Endothelial cell (in vitro differentiated cells): ENCODE measurements around the gene NOL12. TPM values are rescaled to one million over a fixed set of nuclear protein-coding genes. Genes with fewer than 3 reads are reported as not detected.

ENCODE experiments used
- DNase-seq: peaks from one replicate; pipeline ENCODE4 v3.0.0; 2021; ENCODE audit warnings: low spot score
- H3K27ac Mint-ChIP-seq: one replicate; pipeline ENCODE4 v1.8.0; 2021; ENCODE audit warnings: mixed read lengths, inconsistent platforms; ENCODE audit not compliant: unreplicated experiment
- H3K27me3 Mint-ChIP-seq: one replicate; pipeline ENCODE4 v1.8.0; 2021; ENCODE audit warnings: mild to moderate bottlenecking, moderate library complexity, mixed read lengths, inconsistent platforms; ENCODE audit not compliant: unreplicated experiment
- H3K36me3 Mint-ChIP-seq: one replicate; pipeline ENCODE4 v1.8.0; 2021; ENCODE audit warnings: mild to moderate bottlenecking, low read depth, mixed read lengths, inconsistent platforms; ENCODE audit not compliant: unreplicated experiment
- H3K4me1 Mint-ChIP-seq: one replicate; pipeline ENCODE4 v1.8.0; 2021; ENCODE audit warnings: mild to moderate bottlenecking, mixed read lengths, inconsistent platforms; ENCODE audit not compliant: unreplicated experiment
- H3K4me3 Mint-ChIP-seq: one replicate; pipeline ENCODE4 v1.8.0; 2021; ENCODE audit warnings: mild to moderate bottlenecking, mixed read lengths, inconsistent platforms; ENCODE audit not compliant: unreplicated experiment
- H3K9me3 Mint-ChIP-seq: one replicate; pipeline ENCODE4 v1.8.0; 2021; ENCODE audit warnings: mixed read lengths, inconsistent platforms; ENCODE audit not compliant: unreplicated experiment
- total RNA-seq: library from RNA; stranded (reverse); fragmentation: NEBNext Ultra II Directional; extraction: Animal tissue kit (Norgen Biotek cat#: 25700); gene quantifications from one replicate; pipeline ENCODE4 v1.2.1, GENCODE V29; 2021; ENCODE audit not compliant: unreplicated experiment
- TF ChIP-seq, protein P1 (sequence below): fragments of 200-600 bp; sonication (generic); IDR thresholded peaks from one replicate; pipeline ENCODE4 v1.5.0; 2021; ENCODE audit warnings: antibody characterized with exemption; ENCODE audit not compliant: unreplicated experiment

NOL12 gene
- total RNA-seq, 1 donor from 2014 or later, result 15.7 TPM

DNA sequence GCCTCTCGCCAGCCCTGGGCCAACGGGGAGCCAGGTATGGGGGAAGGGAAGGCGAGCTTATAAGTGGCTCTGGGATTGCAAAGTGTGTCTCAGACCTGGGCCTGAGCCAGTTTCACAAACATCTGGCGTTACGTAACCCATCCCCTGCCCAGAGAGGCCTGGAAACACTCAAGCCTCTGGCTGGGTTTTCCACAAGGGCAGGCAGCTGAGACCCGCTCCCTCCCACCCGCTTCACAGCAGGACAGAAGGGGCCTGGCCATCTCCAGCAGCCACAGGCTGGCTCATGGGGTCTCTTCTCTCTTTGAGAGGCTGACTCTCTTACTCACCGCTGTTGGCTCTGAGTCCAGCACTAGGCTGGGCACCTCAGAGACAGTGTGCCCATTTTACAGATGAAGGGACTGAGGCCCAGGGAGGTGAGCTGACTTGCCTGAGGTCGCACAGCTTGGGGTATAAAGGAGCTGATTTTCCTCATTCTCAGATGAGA is 55.2 kb downstream of the NOL12 start:
- peaks cover 10% of the 10 kb centered on the region for H3K4me1 Mint-ChIP-seq
- H3K27ac Mint-ChIP-seq, result no peak overlapping the region
- no peaks in the 10 kb centered on the region for H3K9me3 Mint-ChIP-seq
- H3K4me3 Mint-ChIP-seq, result no peak overlapping the region
- TF ChIP-seq, protein P1, sequence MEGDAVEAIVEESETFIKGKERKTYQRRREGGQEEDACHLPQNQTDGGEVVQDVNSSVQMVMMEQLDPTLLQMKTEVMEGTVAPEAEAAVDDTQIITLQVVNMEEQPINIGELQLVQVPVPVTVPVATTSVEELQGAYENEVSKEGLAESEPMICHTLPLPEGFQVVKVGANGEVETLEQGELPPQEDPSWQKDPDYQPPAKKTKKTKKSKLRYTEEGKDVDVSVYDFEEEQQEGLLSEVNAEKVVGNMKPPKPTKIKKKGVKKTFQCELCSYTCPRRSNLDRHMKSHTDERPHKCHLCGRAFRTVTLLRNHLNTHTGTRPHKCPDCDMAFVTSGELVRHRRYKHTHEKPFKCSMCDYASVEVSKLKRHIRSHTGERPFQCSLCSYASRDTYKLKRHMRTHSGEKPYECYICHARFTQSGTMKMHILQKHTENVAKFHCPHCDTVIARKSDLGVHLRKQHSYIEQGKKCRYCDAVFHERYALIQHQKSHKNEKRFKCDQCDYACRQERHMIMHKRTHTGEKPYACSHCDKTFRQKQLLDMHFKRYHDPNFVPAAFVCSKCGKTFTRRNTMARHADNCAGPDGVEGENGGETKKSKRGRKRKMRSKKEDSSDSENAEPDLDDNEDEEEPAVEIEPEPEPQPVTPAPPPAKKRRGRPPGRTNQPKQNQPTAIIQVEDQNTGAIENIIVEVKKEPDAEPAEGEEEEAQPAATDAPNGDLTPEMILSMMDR, result no peak
- peaks cover 13% of the 10 kb centered on the region for H3K27me3 Mint-ChIP-seq
- peaks cover 15% of the 10 kb centered on the region for H3K36me3 Mint-ChIP-seq
- DNase-seq, result no peak

DNA sequence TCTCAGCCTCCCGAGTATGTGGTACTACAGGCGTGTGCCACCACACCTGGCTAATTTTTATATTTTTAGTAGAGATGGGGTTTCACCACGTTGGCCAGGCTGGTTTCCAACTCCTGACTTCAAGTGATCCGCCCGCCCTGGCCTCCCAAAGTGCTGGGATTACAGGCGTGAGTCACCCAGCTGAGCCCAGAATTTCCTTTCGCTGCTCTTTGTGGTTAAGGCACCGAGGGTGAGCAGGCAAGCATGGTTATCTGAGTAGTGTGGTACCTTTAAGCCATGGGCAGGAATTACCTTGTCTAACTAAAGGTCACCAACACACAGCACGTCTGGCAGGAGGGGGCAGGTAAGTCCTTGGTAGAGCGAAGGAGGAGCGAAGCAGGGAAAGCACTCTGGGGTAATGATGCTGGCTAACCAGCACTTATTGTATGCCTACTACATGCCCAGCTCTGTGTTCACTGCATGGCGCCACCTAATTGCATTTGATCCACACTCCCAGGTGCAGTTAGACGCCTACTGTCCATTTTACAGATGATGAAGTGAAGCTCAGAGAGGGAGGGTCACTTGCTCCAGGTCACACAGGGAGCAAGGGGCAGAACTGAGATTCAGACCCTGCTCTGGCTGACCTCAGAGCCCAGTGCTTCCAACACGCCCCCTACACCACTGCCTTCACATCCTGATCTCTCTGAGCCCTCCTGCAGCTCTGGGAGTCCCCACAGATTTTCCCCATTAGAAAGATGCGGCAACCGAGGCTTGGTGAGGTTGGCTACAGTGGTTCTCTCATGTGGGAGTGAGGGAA is 56.4 kb downstream of the NOL12 start:
- Mint-ChIP-seq H3K4me3 (no peak overlapping the region), H3K9me3 (no peaks in the 10 kb centered on the region), H3K27ac (no peak overlapping the region), H3K4me1 (peaks cover 15% of the 10 kb centered on the region), H3K27me3 (peaks cover 15% of the 10 kb centered on the region), H3K36me3 (peaks cover 15% of the 10 kb centered on the region)
- TF ChIP-seq, protein P1, result no peak
- no peak for DNase-seq

Other genes starting within 250 kb of the NOL12 start
- gene MFNG, start 200.0 kb upstream of the NOL12 start, total RNA-seq, result 75.4 TPM
- 26.0 TPM for gene CARD10, start 166.9 kb upstream of the NOL12 start, total RNA-seq
- gene CDC42EP1, start 125.9 kb upstream of the NOL12 start, total RNA-seq, result 51.2 TPM
- not detected for gene LGALS2, start 106.3 kb upstream of the NOL12 start, total RNA-seq
- 63.6 TPM for gene GGA1, start 77.5 kb upstream of the NOL12 start, total RNA-seq
- gene SH3BP1, start 46.7 kb upstream of the NOL12 start, total RNA-seq, result 11.6 TPM
- gene PDXP, start 27.6 kb upstream of the NOL12 start, total RNA-seq, result 13.4 TPM
- gene LGALS1, start 10.7 kb upstream of the NOL12 start, total RNA-seq, result 18.6 TPM
- gene TRIOBP, start 10.7 kb downstream of the NOL12 start, total RNA-seq, result 110 TPM
- 4.1 TPM for gene GCAT, start 121.6 kb downstream of the NOL12 start, total RNA-seq
- not detected for gene GALR3, start 137.0 kb downstream of the NOL12 start, total RNA-seq
- 14.4 TPM for gene ANKRD54, start 158.0 kb downstream of the NOL12 start, total RNA-seq
- gene EIF3L, start 163.1 kb downstream of the NOL12 start, total RNA-seq, result 732 TPM
- 124 TPM for gene MICALL1, start 220.0 kb downstream of the NOL12 start, total RNA-seq